SU-DHL-6 (cell line): ENCODE measurements around the gene SIX5.

ENCODE experiments used
- CTCF ChIP-seq: fragments of 200-600 bp; sonication (generic); IDR thresholded peaks from one replicate; pipeline ENCODE4 v1.5.1; 2017; ENCODE audit warnings: antibody characterized with exemption, mild to moderate bottlenecking, low read length, moderate library complexity; ENCODE audit not compliant: insufficient read depth, poor library complexity, severe bottlenecking
- EZH2phosphoT487 ChIP-seq: fragments of 200-600 bp; sonication (generic), shearing (Covaris generic); conservative IDR thresholded peaks from 2 replicates; pipeline ENCODE4 v1.6.1; 2018; ENCODE audit warnings: mild to moderate bottlenecking, antibody characterized with exemption, low read length, moderate library complexity, mixed read lengths

GRCh38 chr19:45753548-45753947 lies 15.5 kb downstream of the SIX5 start:
- TF ChIP-seq CTCF (no peak), EZH2phosphoT487 (no peak)
